ENCODE data around the gene IGFL3. TPM values are rescaled to one million over a fixed set of nuclear protein-coding genes. Genes with fewer than 3 reads are reported as not detected.

The IGFL3 gene
- total RNA-seq, 1 experiment from 2014 or later = not detected

DNA sequence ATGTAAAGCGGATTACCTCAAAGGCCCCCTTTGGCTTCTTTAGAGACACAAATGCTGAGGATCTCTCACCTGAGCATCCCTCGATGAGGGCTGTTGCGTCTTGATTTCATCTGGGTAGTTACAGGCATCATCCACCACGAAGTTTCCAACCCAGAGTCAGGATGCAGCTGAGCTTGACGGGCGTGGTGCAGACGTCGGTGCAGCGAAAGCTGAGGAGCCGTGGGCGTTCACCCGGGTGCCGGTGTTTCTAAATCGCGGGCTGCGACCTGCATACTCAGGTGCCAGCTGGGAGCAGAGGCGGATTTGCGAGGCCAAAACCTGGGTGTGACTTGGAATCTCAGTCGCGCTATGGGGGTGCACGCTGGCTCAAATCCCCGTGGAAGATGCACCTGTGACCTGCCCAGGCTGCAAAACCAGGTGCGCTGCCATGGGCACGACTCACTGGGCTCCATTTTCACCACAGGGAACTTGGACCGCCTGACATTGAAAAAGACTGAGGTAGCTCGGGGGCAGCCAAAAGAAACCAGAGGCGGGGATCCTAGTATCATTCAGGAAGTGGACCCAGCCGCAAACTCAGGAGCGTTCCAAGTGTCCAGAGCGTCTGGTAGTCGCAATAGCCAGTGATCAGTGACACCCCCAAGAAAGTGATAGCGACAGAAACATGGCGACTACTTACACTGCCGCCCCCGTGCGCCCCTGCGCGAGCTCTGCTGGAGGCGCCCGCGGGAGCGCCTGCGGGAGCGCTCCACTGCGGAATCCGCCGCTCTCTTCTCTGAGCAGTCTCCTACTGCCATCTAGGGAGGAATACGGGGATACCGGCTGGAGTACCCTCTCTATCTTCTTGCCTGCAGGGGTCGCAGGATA lies 47.3 kb downstream of the IGFL3 start (continued):
- TF ChIP-seq, protein P1, sequence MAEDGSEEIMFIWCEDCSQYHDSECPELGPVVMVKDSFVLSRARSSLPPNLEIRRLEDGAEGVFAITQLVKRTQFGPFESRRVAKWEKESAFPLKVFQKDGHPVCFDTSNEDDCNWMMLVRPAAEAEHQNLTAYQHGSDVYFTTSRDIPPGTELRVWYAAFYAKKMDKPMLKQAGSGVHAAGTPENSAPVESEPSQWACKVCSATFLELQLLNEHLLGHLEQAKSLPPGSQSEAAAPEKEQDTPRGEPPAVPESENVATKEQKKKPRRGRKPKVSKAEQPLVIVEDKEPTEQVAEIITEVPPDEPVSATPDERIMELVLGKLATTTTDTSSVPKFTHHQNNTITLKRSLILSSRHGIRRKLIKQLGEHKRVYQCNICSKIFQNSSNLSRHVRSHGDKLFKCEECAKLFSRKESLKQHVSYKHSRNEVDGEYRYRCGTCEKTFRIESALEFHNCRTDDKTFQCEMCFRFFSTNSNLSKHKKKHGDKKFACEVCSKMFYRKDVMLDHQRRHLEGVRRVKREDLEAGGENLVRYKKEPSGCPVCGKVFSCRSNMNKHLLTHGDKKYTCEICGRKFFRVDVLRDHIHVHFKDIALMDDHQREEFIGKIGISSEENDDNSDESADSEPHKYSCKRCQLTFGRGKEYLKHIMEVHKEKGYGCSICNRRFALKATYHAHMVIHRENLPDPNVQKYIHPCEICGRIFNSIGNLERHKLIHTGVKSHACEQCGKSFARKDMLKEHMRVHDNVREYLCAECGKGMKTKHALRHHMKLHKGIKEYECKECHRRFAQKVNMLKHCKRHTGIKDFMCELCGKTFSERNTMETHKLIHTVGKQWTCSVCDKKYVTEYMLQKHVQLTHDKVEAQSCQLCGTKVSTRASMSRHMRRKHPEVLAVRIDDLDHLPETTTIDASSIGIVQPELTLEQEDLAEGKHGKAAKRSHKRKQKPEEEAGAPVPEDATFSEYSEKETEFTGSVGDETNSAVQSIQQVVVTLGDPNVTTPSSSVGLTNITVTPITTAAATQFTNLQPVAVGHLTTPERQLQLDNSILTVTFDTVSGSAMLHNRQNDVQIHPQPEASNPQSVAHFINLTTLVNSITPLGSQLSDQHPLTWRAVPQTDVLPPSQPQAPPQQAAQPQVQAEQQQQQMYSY (CRISPR knock-in tag; IDR thresholded peaks at IDR 0.05) = no peak
- no peak for TF ChIP-seq IRF2 (CRISPR knock-in tag; IDR thresholded peaks at IDR 0.05; ENCODE audit: borderline replicate concordance, low read depth)
- no peak for TF ChIP-seq ELF4 (CRISPR knock-in tag; IDR thresholded peaks at IDR 0.05; ENCODE audit: low read depth)
- TF ChIP-seq, protein P2, sequence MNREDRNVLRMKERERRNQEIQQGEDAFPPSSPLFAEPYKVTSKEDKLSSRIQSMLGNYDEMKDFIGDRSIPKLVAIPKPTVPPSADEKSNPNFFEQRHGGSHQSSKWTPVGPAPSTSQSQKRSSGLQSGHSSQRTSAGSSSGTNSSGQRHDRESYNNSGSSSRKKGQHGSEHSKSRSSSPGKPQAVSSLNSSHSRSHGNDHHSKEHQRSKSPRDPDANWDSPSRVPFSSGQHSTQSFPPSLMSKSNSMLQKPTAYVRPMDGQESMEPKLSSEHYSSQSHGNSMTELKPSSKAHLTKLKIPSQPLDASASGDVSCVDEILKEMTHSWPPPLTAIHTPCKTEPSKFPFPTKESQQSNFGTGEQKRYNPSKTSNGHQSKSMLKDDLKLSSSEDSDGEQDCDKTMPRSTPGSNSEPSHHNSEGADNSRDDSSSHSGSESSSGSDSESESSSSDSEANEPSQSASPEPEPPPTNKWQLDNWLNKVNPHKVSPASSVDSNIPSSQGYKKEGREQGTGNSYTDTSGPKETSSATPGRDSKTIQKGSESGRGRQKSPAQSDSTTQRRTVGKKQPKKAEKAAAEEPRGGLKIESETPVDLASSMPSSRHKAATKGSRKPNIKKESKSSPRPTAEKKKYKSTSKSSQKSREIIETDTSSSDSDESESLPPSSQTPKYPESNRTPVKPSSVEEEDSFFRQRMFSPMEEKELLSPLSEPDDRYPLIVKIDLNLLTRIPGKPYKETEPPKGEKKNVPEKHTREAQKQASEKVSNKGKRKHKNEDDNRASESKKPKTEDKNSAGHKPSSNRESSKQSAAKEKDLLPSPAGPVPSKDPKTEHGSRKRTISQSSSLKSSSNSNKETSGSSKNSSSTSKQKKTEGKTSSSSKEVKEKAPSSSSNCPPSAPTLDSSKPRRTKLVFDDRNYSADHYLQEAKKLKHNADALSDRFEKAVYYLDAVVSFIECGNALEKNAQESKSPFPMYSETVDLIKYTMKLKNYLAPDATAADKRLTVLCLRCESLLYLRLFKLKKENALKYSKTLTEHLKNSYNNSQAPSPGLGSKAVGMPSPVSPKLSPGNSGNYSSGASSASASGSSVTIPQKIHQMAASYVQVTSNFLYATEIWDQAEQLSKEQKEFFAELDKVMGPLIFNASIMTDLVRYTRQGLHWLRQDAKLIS (CRISPR knock-in tag; IDR thresholded peaks at IDR 0.05; ENCODE audit: borderline replicate concordance) = no peak
- TF ChIP-seq FOXP1 (CRISPR knock-in tag; IDR thresholded peaks at IDR 0.05; ENCODE audit: borderline replicate concordance) = no peak
- TF ChIP-seq, protein P3, sequence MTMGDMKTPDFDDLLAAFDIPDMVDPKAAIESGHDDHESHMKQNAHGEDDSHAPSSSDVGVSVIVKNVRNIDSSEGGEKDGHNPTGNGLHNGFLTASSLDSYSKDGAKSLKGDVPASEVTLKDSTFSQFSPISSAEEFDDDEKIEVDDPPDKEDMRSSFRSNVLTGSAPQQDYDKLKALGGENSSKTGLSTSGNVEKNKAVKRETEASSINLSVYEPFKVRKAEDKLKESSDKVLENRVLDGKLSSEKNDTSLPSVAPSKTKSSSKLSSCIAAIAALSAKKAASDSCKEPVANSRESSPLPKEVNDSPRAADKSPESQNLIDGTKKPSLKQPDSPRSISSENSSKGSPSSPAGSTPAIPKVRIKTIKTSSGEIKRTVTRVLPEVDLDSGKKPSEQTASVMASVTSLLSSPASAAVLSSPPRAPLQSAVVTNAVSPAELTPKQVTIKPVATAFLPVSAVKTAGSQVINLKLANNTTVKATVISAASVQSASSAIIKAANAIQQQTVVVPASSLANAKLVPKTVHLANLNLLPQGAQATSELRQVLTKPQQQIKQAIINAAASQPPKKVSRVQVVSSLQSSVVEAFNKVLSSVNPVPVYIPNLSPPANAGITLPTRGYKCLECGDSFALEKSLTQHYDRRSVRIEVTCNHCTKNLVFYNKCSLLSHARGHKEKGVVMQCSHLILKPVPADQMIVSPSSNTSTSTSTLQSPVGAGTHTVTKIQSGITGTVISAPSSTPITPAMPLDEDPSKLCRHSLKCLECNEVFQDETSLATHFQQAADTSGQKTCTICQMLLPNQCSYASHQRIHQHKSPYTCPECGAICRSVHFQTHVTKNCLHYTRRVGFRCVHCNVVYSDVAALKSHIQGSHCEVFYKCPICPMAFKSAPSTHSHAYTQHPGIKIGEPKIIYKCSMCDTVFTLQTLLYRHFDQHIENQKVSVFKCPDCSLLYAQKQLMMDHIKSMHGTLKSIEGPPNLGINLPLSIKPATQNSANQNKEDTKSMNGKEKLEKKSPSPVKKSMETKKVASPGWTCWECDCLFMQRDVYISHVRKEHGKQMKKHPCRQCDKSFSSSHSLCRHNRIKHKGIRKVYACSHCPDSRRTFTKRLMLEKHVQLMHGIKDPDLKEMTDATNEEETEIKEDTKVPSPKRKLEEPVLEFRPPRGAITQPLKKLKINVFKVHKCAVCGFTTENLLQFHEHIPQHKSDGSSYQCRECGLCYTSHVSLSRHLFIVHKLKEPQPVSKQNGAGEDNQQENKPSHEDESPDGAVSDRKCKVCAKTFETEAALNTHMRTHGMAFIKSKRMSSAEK (CRISPR knock-in tag; IDR thresholded peaks at IDR 0.05; ENCODE audit: borderline replicate concordance) = no peak
- TF ChIP-seq ZNF232 (CRISPR knock-in tag; IDR thresholded peaks at IDR 0.05) = no peak
- TF ChIP-seq TP53 (CRISPR knock-in tag; IDR thresholded peaks at IDR 0.05) = no peak
- TF ChIP-seq SP1 (CRISPR knock-in tag; conservative IDR thresholded peaks at IDR 0.05) = 0 out of 2 replicates have a peak, but pooled peaks have one; percentile 24
- no peak; the same call in 1 of the 2 replicates for TF ChIP-seq JUN (CRISPR knock-in tag; IDR thresholded peaks at IDR 0.05)

DNA sequence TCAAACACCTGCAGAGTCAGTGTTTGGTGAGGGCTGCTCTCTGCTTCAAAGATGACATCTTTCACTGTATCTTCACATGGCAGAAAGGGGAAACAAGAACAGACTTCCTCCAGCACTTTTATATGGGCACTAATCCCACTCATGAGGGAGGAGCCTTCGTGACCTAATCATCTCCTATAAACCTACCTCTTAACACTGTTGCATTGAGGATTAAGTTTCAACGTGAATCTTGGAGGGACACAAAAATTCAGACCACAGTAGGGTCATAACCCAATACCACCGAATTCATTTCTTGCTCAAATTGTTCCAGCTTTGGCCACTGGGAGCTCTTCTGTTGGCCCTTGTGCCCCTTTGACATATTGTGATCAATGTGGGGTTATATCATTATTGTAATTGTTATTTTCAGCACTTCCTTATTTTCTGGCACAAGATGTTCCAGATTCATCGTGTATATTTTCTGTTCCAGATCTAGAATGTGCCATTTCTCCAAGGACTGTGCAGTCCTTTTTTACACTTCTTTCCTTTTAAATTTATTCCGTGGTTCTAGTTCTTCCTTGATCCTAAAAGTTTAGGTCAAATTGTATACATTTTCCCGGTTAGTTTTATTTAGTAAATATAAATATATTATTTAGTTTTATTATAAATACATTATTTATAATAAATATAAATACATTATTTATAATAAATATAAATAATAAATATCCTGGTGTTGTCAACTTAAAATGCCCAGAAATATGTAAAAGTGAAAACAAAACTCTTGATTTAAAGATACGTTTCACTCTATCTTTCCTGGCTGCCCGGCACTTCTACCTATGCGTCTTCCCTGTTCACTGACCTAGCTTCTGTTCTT lies 48.2 kb downstream of the IGFL3 start:
- ChIA-PET POLR2A (interaction anchor here (1.3 kb wide), 1 partner anchor 47 kb away, joined by 4 read pairs; no protein-coding TSS in a partner anchor), CTCF (interaction anchor here (0.6 to 4.8 kb wide), 51 partner anchors 10 to 597 kb away, joined by 3 to 173 read pairs (median 5); partner anchors contain the start of genes FOXA3, IGFL4, IRF2BP1 and MYPOP)
- peaks cover 5% of the 10 kb centered on the region; the same call in 1 of the 2 replicates for H3K9me3 Mint-ChIP-seq
- no peak overlapping the region for H3K27ac Mint-ChIP-seq
- peaks cover 88% of the 10 kb centered on the region for H3K27me3 Mint-ChIP-seq (ENCODE audit: low read depth)
- H3K4me3 Mint-ChIP-seq = peak overlapping the region; percentile 84
- ATAC-seq = no peak
- no peak for TF ChIP-seq FOXK1 (CRISPR knock-in tag; IDR thresholded peaks at IDR 0.05)
- TF ChIP-seq PRRX2 (CRISPR knock-in tag; IDR thresholded peaks at IDR 0.05) = no peak
- peak; percentile 97 for TF ChIP-seq HMGA2 (CRISPR knock-in tag; IDR thresholded peaks at IDR 0.05)
- no peaks in the 10 kb centered on the region for H3K36me3 Mint-ChIP-seq
- peaks cover 2% of the 10 kb centered on the region for H3K4me1 Mint-ChIP-seq
- no peak for DNase-seq (ENCODE audit: low spot score)

All from WTC11 (cell line).